Hepatocyte (in vitro differentiated cells): ENCODE data around the gene SHC3.

Experiments
- CTCF ChIP-seq: fragments of 200-600 bp; sonication (generic); IDR thresholded peaks from 2 replicates; pipeline ENCODE4 v1.5.1; 2016; ENCODE audit warnings: antibody characterized with exemption, mild to moderate bottlenecking; ENCODE audit not compliant: poor library complexity
- EZH2 ChIP-seq: fragments of 200-600 bp; sonication (generic); IDR thresholded peaks from 2 replicates; pipeline ENCODE4 v1.6.1; 2016; ENCODE audit warnings: antibody characterized with exemption, mild to moderate bottlenecking, borderline replicate concordance

GRCh38 chr9:89215342-89215741 is 36.7 kb upstream of the SHC3 start:
- TF ChIP-seq CTCF (no peak), EZH2 (no peak)
